ENCODE results near the gene FAM120B. TPM values are rescaled to one million over a fixed set of nuclear protein-coding genes. Genes with fewer than 3 reads are reported as not detected.

The FAM120B gene
- total RNA-seq, 1 donor: 20.4 TPM

GRCh38 chr6:170402318-170403040, 95.9 kb downstream of the FAM120B start:
- no peak for DNase-seq (ENCODE audit: low read depth)
- no peak overlapping the region for H3K4me3 ChIP-seq (ENCODE audit: low read depth, low read length)
- no peak for TF ChIP-seq CTCF (IDR thresholded peaks at IDR 0.05; ENCODE audit: insufficient read depth, low read length)

- no peak overlapping the region for H3K4me3 ChIP-seq (ENCODE audit: low read depth, low read length)
- TF ChIP-seq CTCF (IDR thresholded peaks at IDR 0.05; ENCODE audit: insufficient read depth, low read length): no peak
- DNase-seq (ENCODE audit: low read depth): peak; percentile 27
Observed at GRCh38 chr6:170403451-170403850, 96.9 kb downstream of the FAM120B start.

- no peak overlapping the region for H3K4me3 ChIP-seq (ENCODE audit: low read depth, low read length)
- peak; percentile 10 for DNase-seq (ENCODE audit: low read depth)
- no peak for TF ChIP-seq CTCF (IDR thresholded peaks at IDR 0.05; ENCODE audit: insufficient read depth, low read length)
Observed at GRCh38 chr6:170404036-170404435, 97.5 kb downstream of the FAM120B start.

- no peak overlapping the region for H3K4me3 ChIP-seq (ENCODE audit: low read depth, low read length)
- TF ChIP-seq CTCF (IDR thresholded peaks at IDR 0.05; ENCODE audit: insufficient read depth, low read length): no peak
- DNase-seq (ENCODE audit: low read depth): no peak
Observed at GRCh38 chr6:170404697-170405096, 98.1 kb downstream of the FAM120B start.

- no peak overlapping the region for H3K4me3 ChIP-seq (ENCODE audit: low read depth, low read length)
- DNase-seq (ENCODE audit: low read depth): peak; percentile 97
- no peak for TF ChIP-seq CTCF (IDR thresholded peaks at IDR 0.05; ENCODE audit: insufficient read depth, low read length)
Observed at GRCh38 chr6:170405311-170405975, 98.9 kb downstream of the FAM120B start.

GRCh38 chr6:170407200-170407599, 100.6 kb downstream of the FAM120B start:
- no peak for TF ChIP-seq CTCF (IDR thresholded peaks at IDR 0.05; ENCODE audit: insufficient read depth, low read length)
- no peak overlapping the region for H3K4me3 ChIP-seq (ENCODE audit: low read depth, low read length)
- no peak for DNase-seq (ENCODE audit: low read depth)

Data from fibroblast of the aortic adventitia (primary cell).